ENCODE results near the gene ZC3H12D. TPM values are rescaled to one million over a fixed set of nuclear protein-coding genes. Genes with fewer than 3 reads are reported as not detected.

Gene ZC3H12D
- total and polyA plus RNA-seq, 9 of the 15 experiments (the other 6 are each of a cell fraction or from before 2014, with no cell fraction given), result 0.04 to 0.27 (median 0.05) TPM; not detected in 3

DNA sequence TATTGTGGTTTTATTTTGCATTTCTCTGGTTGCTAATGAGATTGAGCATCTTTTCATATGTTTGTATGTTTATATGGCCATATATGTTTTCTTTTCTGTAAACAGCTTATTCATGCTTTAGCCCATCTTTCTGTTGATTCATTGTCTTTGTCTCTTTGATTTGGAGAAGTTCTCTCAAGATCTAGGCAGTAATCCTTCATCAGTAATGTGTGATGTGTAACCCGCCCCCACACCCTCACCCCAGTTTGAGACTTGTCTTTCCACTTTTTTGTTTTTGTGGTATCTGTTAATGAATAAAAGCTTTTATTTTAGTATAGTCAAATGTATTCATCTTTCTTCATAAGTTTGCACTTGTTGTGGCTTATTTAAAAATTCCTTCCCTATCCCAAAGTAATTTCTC, 26.0 kb downstream of the ZC3H12D start:
- Histone ChIP-seq H3K27ac (ENCODE audit: extremely low read depth, low read depth, low read length) (no peak overlapping the region), H3K79me2 (ENCODE audit: control insufficient read depth, insufficient read depth, low read length) (no peaks in the 10 kb centered on the region), H3K4me1 (replicated peaks in 1 of 2; ENCODE audit: control insufficient read depth in 2 of 2, insufficient read depth in 2 of 2, low read length in 2 of 2) (peaks cover 0 to 13% of the 10 kb centered on the region in 2 experiments; a peak in 4 of 5 replicates), H4K20me1 (replicated peaks; ENCODE audit: control insufficient read depth, insufficient read depth, low read length) (peaks cover 15% of the 10 kb centered on the region; the same call in 1 of the 2 replicates), H3K27me3 (ENCODE audit: control insufficient read depth in 2 of 2, insufficient read depth in 2 of 2, low read length in 2 of 2) (peaks cover 56 to 72% of the 10 kb centered on the region in 2 experiments), H3K9ac (ENCODE audit: insufficient read depth in 1 of 2, low read depth in 2 of 2, low read length in 2 of 2) (no peak overlapping the region), H3K9me1 (ENCODE audit: control insufficient read depth, insufficient read depth, low read length) (no peaks in the 10 kb centered on the region), H3K36me3 (ENCODE audit: control insufficient read depth, insufficient read depth, low read length) (no peaks in the 10 kb centered on the region), H2AFZ (ENCODE audit: low read depth, low read length) (no peak overlapping the region), H3K9me3 (replicated peaks; ENCODE audit: control insufficient read depth, insufficient read depth, low read depth, low read length) (no peaks in the 10 kb centered on the region), H3K4me3 (no peak overlapping the region), H3K4me2 (ENCODE audit: insufficient read depth, low read length) (no peak overlapping the region)
- FAIRE-seq (peak; percentile 49), DNase-seq (ENCODE audit: extremely low read depth in 1 of 4, low spot score in 3 of 4) (no peak), ATAC-seq (no peak)
- ChIA-PET POLR2A (interaction anchor here (1.3 kb wide), 1 partner anchor 31 kb away, joined by 5 read pairs; no protein-coding TSS in a partner anchor), CTCF (ENCODE audit: low intra/inter-chr PET ratio) (no interaction called here)
- no TSS peak for BruUV-seq (replicated peaks)
- TF ChIP-seq CBFB (CRISPR knock-in tag; IDR thresholded peaks at IDR 0.05) (no peak), ZNF764 (CRISPR knock-in tag; IDR thresholded peaks at IDR 0.05; ENCODE audit: low read depth) (no peak)
- intact Hi-C loops (cut with micrococcal nuclease) (no loop called here), in situ Hi-C loops (cut with MboI) (no loop called here)
- 0% methylated on average over 1 of the region's 1 CpG for WGBS (ENCODE audit: insufficient coverage, low coverage, missing lambda C conversion rate)

DNA sequence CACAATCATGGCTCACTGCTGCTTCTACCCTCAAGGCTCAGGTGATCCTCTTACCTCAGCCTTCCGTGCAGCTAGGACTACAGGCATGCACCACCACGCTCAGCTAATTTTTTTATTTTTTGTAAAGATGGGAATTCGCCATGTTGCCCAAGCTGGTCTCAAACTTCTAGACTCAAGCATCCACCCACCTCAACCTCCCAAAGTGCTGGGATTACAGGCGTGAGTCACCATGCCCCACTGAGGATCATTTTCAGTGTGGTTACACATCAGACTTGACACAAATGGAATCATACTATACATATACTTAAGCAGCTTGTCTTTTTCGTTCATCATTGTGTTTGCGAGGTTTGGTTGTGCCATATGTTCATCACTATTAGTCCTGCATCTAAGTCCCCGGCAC, 26.6 kb downstream of the ZC3H12D start:
- no peak overlapping the region for H3K4me3 ChIP-seq
- H3K9me1 ChIP-seq (ENCODE audit: control insufficient read depth, insufficient read depth, low read length), result no peaks in the 10 kb centered on the region
- ATAC-seq, result no peak
- no peak for DNase-seq (ENCODE audit: extremely low read depth in 1 of 4, low spot score in 3 of 4)
- intact Hi-C loops (cut with micrococcal nuclease), result no loop called here
- peaks cover 57 to 70% of the 10 kb centered on the region in 2 experiments for H3K27me3 ChIP-seq (ENCODE audit: control insufficient read depth in 2 of 2, insufficient read depth in 2 of 2, low read length in 2 of 2)
- H4K20me1 ChIP-seq (replicated peaks; ENCODE audit: control insufficient read depth, insufficient read depth, low read length), result peaks cover 16% of the 10 kb centered on the region; the same call in 1 of the 2 replicates
- no peak overlapping the region for H3K9ac ChIP-seq (ENCODE audit: insufficient read depth in 1 of 2, low read depth in 2 of 2, low read length in 2 of 2)
- H3K4me2 ChIP-seq (ENCODE audit: insufficient read depth, low read length), result no peak overlapping the region
- no peak overlapping the region for H3K27ac ChIP-seq (ENCODE audit: extremely low read depth, low read depth, low read length)
- no peaks in the 10 kb centered on the region for H3K79me2 ChIP-seq (ENCODE audit: control insufficient read depth, insufficient read depth, low read length)
- POLR2A ChIA-PET, result interaction anchor here (0.9 kb wide), 1 partner anchor 28 kb away, joined by 3 read pairs; no protein-coding TSS in a partner anchor
- peaks cover 0 to 13% of the 10 kb centered on the region in 2 experiments; a peak in 4 of 5 replicates for H3K4me1 ChIP-seq (replicated peaks in 1 of 2; ENCODE audit: control insufficient read depth in 2 of 2, insufficient read depth in 2 of 2, low read length in 2 of 2)
- peak; percentile 3 for TF ChIP-seq CBX8 (IDR thresholded peaks at IDR 0.05; ENCODE audit: borderline replicate concordance, extremely low read depth, low read depth, low read length, poor library complexity, severe bottlenecking)
- no peak for TF ChIP-seq KHSRP (IDR thresholded peaks at IDR 0.05)
- no peak overlapping the region for H2AFZ ChIP-seq (ENCODE audit: low read depth, low read length)
- no TSS peak for BruUV-seq (replicated peaks)
- CTCF ChIA-PET (ENCODE audit: low intra/inter-chr PET ratio), result interaction anchor here (0.7 kb wide), 1 partner anchor 150 kb away, joined by 3 read pairs; no protein-coding TSS in a partner anchor
- in situ Hi-C loops (cut with MboI), result no loop called here
- FAIRE-seq, result peak; percentile 44
- WGBS (ENCODE audit: insufficient coverage, low coverage, missing lambda C conversion rate), result under 1% methylated on average over 7 of the region's 7 CpGs
- H3K9me3 ChIP-seq (replicated peaks; ENCODE audit: control insufficient read depth, insufficient read depth, low read depth, low read length), result no peaks in the 10 kb centered on the region
- H3K36me3 ChIP-seq (ENCODE audit: control insufficient read depth, insufficient read depth, low read length), result no peaks in the 10 kb centered on the region

All from K562 (cell line).